Activated CD8-positive, alpha-beta T cell treated with anti-CD3 and anti-CD28 coated beads for 36 hours (primary cell): ENCODE data around the gene GTPBP1. TPM values are rescaled to one million over a fixed set of nuclear protein-coding genes. Genes with fewer than 3 reads are reported as not detected.

Experiments used
- ATAC-seq: fragments of 200-7000 bp; cut with Tn5 transposase; one replicate; pipeline ENCODE4 v1.10.0; 2021; ENCODE audit warnings: mild to moderate bottlenecking, moderate library complexity
- CTCF ChIA-PET: fragments of 350-600 bp; sonication (Branson Sonifier 250); formaldehyde crosslinking; loops from one replicate; lab custom pipeline; 2021; ENCODE audit warnings: antibody characterized with exemption; lab: Charles Lee
- POLR2A ChIA-PET: fragments of 350-600 bp; sonication (Branson Sonifier 250); formaldehyde crosslinking; loops from one replicate; lab custom pipeline; 2021; ENCODE audit warnings: antibody characterized with exemption; lab: Charles Lee
- DNase-seq: peaks from one replicate; pipeline ENCODE4 v3.0.0-alpha.2; 2020
- H3K27ac Mint-ChIP-seq: one replicate; pipeline ENCODE4 v1.8.0; 2021; ENCODE audit warnings: mild to moderate bottlenecking, mixed read lengths
- H3K27me3 Mint-ChIP-seq: one replicate; pipeline ENCODE4 v1.8.0; 2021; ENCODE audit warnings: mixed read lengths
- H3K36me3 Mint-ChIP-seq: one replicate; pipeline ENCODE4 v1.8.0; 2021; ENCODE audit warnings: low read depth, mixed read lengths
- H3K4me1 Mint-ChIP-seq: one replicate; pipeline ENCODE4 v1.8.0; 2021; ENCODE audit warnings: low read depth, mixed read lengths
- H3K4me3 Mint-ChIP-seq: one replicate; pipeline ENCODE4 v1.8.0; 2021; ENCODE audit warnings: mild to moderate bottlenecking, moderate library complexity, mixed read lengths
- H3K9me3 Mint-ChIP-seq: one replicate; pipeline ENCODE4 v1.8.0; 2021; ENCODE audit warnings: mixed read lengths
- CTCF ChIP-seq: fragments of 200-600 bp; IDR thresholded peaks from one replicate; pipeline ENCODE4 v1.8.0; 2022; ENCODE audit warnings: antibody characterized with exemption, mild to moderate bottlenecking
- intact Hi-C: fragments of 100-400 bp; cut with micrococcal nuclease; formaldehyde crosslinking; loops from one replicate; pipeline ENCODE4 v1.10.0; 2022
- total RNA-seq, 2 experiments: library from RNA; stranded (reverse); gene quantifications; one replicate each; pipeline ENCODE4 v1.2.3, GENCODE V29; 2021

Gene GTPBP1
- total RNA-seq, 2 experiments from 2014 or later = 93.3 to 97.6 TPM

- CTCF ChIA-PET = interaction anchor here (2.8 to 3.4 kb wide), 2 partner anchors 9 to 17 kb away, joined by 8 to 13 read pairs; no protein-coding TSS in a partner anchor
- POLR2A ChIA-PET = interaction anchor here (0.8 to 41.0 kb wide), 3 partner anchors 10 to 25 kb away, joined by 3 to 905 read pairs (median 20); partner anchors contain the start of genes GTPBP1 and SUN2
- Mint-ChIP-seq H3K36me3 (peaks cover 26% of the 10 kb centered on the region), H3K9me3 (no peaks in the 10 kb centered on the region), H3K4me3 (no peak overlapping the region), H3K4me1 (peaks cover 27% of the 10 kb centered on the region), H3K27me3 (no peaks in the 10 kb centered on the region), H3K27ac (no peak overlapping the region)
- ATAC-seq = no peak
- intact Hi-C loops = no loop called here
- no peak for DNase-seq
- no peak for TF ChIP-seq CTCF
These were observed 10.5 kb downstream of the GTPBP1 start for GRCh38 chr22:38716271-38716670.

GRCh38 chr22:38716826-38717225 lies 11.1 kb downstream of the GTPBP1 start:
- no peak for ATAC-seq
- intact Hi-C loops = no loop called here
- no peak overlapping the region for H3K27ac Mint-ChIP-seq
- ChIA-PET POLR2A (interaction anchor here (0.8 to 41.0 kb wide), 3 partner anchors 10 to 25 kb away, joined by 3 to 905 read pairs (median 20); partner anchors contain the start of genes GTPBP1 and SUN2), CTCF (interaction anchor here (2.8 to 9.7 kb wide), 3 partner anchors 8 to 18 kb away, joined by 8 to 73 read pairs (median 13); no protein-coding TSS in a partner anchor)
- H3K4me3 Mint-ChIP-seq = no peak overlapping the region
- H3K9me3 Mint-ChIP-seq = no peaks in the 10 kb centered on the region
- H3K4me1 Mint-ChIP-seq = peaks cover 26% of the 10 kb centered on the region
- no peaks in the 10 kb centered on the region for H3K27me3 Mint-ChIP-seq
- peaks cover 29% of the 10 kb centered on the region for H3K36me3 Mint-ChIP-seq
- no peak for TF ChIP-seq CTCF
- DNase-seq = no peak

- Mint-ChIP-seq H3K36me3 (peaks cover 29% of the 10 kb centered on the region), H3K4me3 (no peak overlapping the region), H3K27ac (no peak overlapping the region), H3K27me3 (no peaks in the 10 kb centered on the region), H3K9me3 (no peaks in the 10 kb centered on the region), H3K4me1 (peaks cover 22% of the 10 kb centered on the region)
- ChIA-PET POLR2A (interaction anchor here (3.2 to 41.0 kb wide), 2 partner anchors 11 to 25 kb away, joined by 20 to 905 read pairs; partner anchors contain the start of genes GTPBP1 and SUN2), CTCF (interaction anchor here (9.7 kb wide), 1 partner anchor 18 kb away, joined by 73 read pairs; no protein-coding TSS in a partner anchor)
- no peak for ATAC-seq
- no peak for TF ChIP-seq CTCF
- DNase-seq = no peak
- intact Hi-C loops = no loop called here
These were observed 11.5 kb downstream of the GTPBP1 start for GRCh38 chr22:38717244-38717643.

GRCh38 chr22:38718414-38718813 lies 12.7 kb downstream of the GTPBP1 start:
- H3K4me1 Mint-ChIP-seq = peaks cover 12% of the 10 kb centered on the region
- H3K36me3 Mint-ChIP-seq = peaks cover 29% of the 10 kb centered on the region
- ATAC-seq = no peak
- ChIA-PET CTCF (interaction anchor here (9.7 kb wide), 1 partner anchor 16 kb away, joined by 73 read pairs; no protein-coding TSS in a partner anchor), POLR2A (interaction anchor here (3.2 to 41.0 kb wide), 2 partner anchors 12 to 23 kb away, joined by 20 to 905 read pairs; partner anchors contain the start of genes GTPBP1 and SUN2)
- H3K4me3 Mint-ChIP-seq = no peak overlapping the region
- H3K9me3 Mint-ChIP-seq = no peaks in the 10 kb centered on the region
- intact Hi-C loops = no loop called here
- DNase-seq = no peak
- H3K27ac Mint-ChIP-seq = no peak overlapping the region
- TF ChIP-seq CTCF = no peak
- H3K27me3 Mint-ChIP-seq = no peaks in the 10 kb centered on the region

- ChIA-PET CTCF (interaction anchor here (9.7 kb wide), 1 partner anchor 16 kb away, joined by 73 read pairs; no protein-coding TSS in a partner anchor), POLR2A (interaction anchor here (1.3 to 41.0 kb wide), 2 partner anchors 12 to 23 kb away, joined by 5 to 905 read pairs; partner anchors contain the start of gene SUN2)
- H3K27me3 Mint-ChIP-seq = no peaks in the 10 kb centered on the region
- no peak for ATAC-seq
- H3K9me3 Mint-ChIP-seq = no peaks in the 10 kb centered on the region
- no peak overlapping the region for H3K27ac Mint-ChIP-seq
- no peak for DNase-seq
- peaks cover 35% of the 10 kb centered on the region for H3K36me3 Mint-ChIP-seq
- no peak for TF ChIP-seq CTCF
- no peak overlapping the region for H3K4me3 Mint-ChIP-seq
- H3K4me1 Mint-ChIP-seq = peaks cover 6% of the 10 kb centered on the region
- intact Hi-C loops = no loop called here
These were observed 13.5 kb downstream of the GTPBP1 start for GRCh38 chr22:38719196-38719595.
